ENCODE data around the gene FAM174A.
A peak's percentile ranks its signal among the peaks of the same experiment; 100 is the strongest.

The FAM174A gene

GRCh38 chr5:100516285-100516684 is 18.9 kb upstream of the FAM174A start:
- Histone ChIP-seq H2BK5ac (ENCODE audit: low read length) (no peak overlapping the region), H3K4me3 (ENCODE audit: low read length) (no peak overlapping the region), H4K5ac (ENCODE audit: low read length) (no peak overlapping the region), H3K9ac (ENCODE audit: low read length) (no peak overlapping the region), H2BK15ac (replicated peaks; ENCODE audit: low read depth) (no peak overlapping the region), H3K4me1 (ENCODE audit: control insufficient read depth, low read depth, low read length) (no peaks in the 10 kb centered on the region), H3K23ac (ENCODE audit: low read length) (no peak overlapping the region), H2BK120ac (ENCODE audit: low read depth, low read length) (no peak overlapping the region), H3K36me3 (ENCODE audit: control insufficient read depth, insufficient read depth, low read length) (no peaks in the 10 kb centered on the region), H2AK5ac (ENCODE audit: low read length) (no peak overlapping the region), H4K8ac (ENCODE audit: low read depth, low read length) (no peak overlapping the region), H3K79me2 (ENCODE audit: control insufficient read depth, insufficient read depth, low read length) (no peaks in the 10 kb centered on the region), H3K27me3 (ENCODE audit: insufficient read depth, low read length, poor library complexity) (no peaks in the 10 kb centered on the region), H3K4me2 (ENCODE audit: low read length) (no peak overlapping the region), H3K56ac (ENCODE audit: low read length) (no peak overlapping the region), H3K4ac (ENCODE audit: low read depth, low read length) (no peak overlapping the region), H3K79me1 (ENCODE audit: low read length) (no peaks in the 10 kb centered on the region), H3K18ac (ENCODE audit: low read length) (no peak overlapping the region), H3K27ac (ENCODE audit: low read depth, low read length) (no peak overlapping the region)
- no CpG with 5 or more reads among the region's 1 CpG for WGBS (ENCODE audit: extremely low coverage, insufficient coverage, low lambda C conversion rate)
- DNase-seq, result no peak

- Histone ChIP-seq H4K5ac (ENCODE audit: low read length) (no peak overlapping the region), H3K56ac (ENCODE audit: low read length) (no peak overlapping the region), H3K79me2 (ENCODE audit: control insufficient read depth, insufficient read depth, low read length) (no peaks in the 10 kb centered on the region), H3K4ac (ENCODE audit: low read depth, low read length) (no peak overlapping the region), H3K4me3 (ENCODE audit: low read length) (no peak overlapping the region), H3K27me3 (ENCODE audit: insufficient read depth, low read length, poor library complexity) (no peaks in the 10 kb centered on the region), H3K4me2 (ENCODE audit: low read length) (no peak overlapping the region), H2BK15ac (replicated peaks; ENCODE audit: low read depth) (no peak overlapping the region), H3K23ac (ENCODE audit: low read length) (no peak overlapping the region), H3K27ac (ENCODE audit: low read depth, low read length) (no peak overlapping the region), H3K4me1 (ENCODE audit: control insufficient read depth, low read depth, low read length) (no peaks in the 10 kb centered on the region), H2BK5ac (ENCODE audit: low read length) (no peak overlapping the region), H3K9ac (ENCODE audit: low read length) (no peak overlapping the region), H3K18ac (ENCODE audit: low read length) (no peak overlapping the region), H2AK5ac (ENCODE audit: low read length) (no peak overlapping the region), H3K79me1 (ENCODE audit: low read length) (no peaks in the 10 kb centered on the region), H3K36me3 (ENCODE audit: control insufficient read depth, insufficient read depth, low read length) (no peaks in the 10 kb centered on the region), H4K8ac (ENCODE audit: low read depth, low read length) (no peak overlapping the region), H2BK120ac (ENCODE audit: low read depth, low read length) (no peak overlapping the region)
- peak; percentile 15 for DNase-seq
- WGBS (ENCODE audit: extremely low coverage, insufficient coverage, low lambda C conversion rate), result no CpG with 5 or more reads among the region's 5 CpGs
Measured at GRCh38 chr5:100517301-100517974, 17.7 kb upstream of the FAM174A start.

GRCh38 chr5:100518377-100518776 is 16.8 kb upstream of the FAM174A start:
- H3K18ac ChIP-seq (ENCODE audit: low read length), result no peak overlapping the region
- DNase-seq, result no peak
- H3K79me1 ChIP-seq (ENCODE audit: low read length), result no peaks in the 10 kb centered on the region
- no peak overlapping the region for H4K8ac ChIP-seq (ENCODE audit: low read depth, low read length)
- no peak overlapping the region for H3K4me2 ChIP-seq (ENCODE audit: low read length)
- H3K4me3 ChIP-seq (ENCODE audit: low read length), result no peak overlapping the region
- H3K79me2 ChIP-seq (ENCODE audit: control insufficient read depth, insufficient read depth, low read length), result no peaks in the 10 kb centered on the region
- no peaks in the 10 kb centered on the region for H3K4me1 ChIP-seq (ENCODE audit: control insufficient read depth, low read depth, low read length)
- no peak overlapping the region for H2BK15ac ChIP-seq (replicated peaks; ENCODE audit: low read depth)
- H2BK120ac ChIP-seq (ENCODE audit: low read depth, low read length), result no peak overlapping the region
- no peak overlapping the region for H3K27ac ChIP-seq (ENCODE audit: low read depth, low read length)
- H2AK5ac ChIP-seq (ENCODE audit: low read length), result no peak overlapping the region
- H3K23ac ChIP-seq (ENCODE audit: low read length), result no peak overlapping the region
- H2BK5ac ChIP-seq (ENCODE audit: low read length), result no peak overlapping the region
- H3K56ac ChIP-seq (ENCODE audit: low read length), result no peak overlapping the region
- H3K9ac ChIP-seq (ENCODE audit: low read length), result no peak overlapping the region
- no peaks in the 10 kb centered on the region for H3K27me3 ChIP-seq (ENCODE audit: insufficient read depth, low read length, poor library complexity)
- no CpG with 5 or more reads among the region's 3 CpGs for WGBS (ENCODE audit: extremely low coverage, insufficient coverage, low lambda C conversion rate)
- no peak overlapping the region for H4K5ac ChIP-seq (ENCODE audit: low read length)
- H3K4ac ChIP-seq (ENCODE audit: low read depth, low read length), result no peak overlapping the region
- H3K36me3 ChIP-seq (ENCODE audit: control insufficient read depth, insufficient read depth, low read length), result no peaks in the 10 kb centered on the region

DNA sequence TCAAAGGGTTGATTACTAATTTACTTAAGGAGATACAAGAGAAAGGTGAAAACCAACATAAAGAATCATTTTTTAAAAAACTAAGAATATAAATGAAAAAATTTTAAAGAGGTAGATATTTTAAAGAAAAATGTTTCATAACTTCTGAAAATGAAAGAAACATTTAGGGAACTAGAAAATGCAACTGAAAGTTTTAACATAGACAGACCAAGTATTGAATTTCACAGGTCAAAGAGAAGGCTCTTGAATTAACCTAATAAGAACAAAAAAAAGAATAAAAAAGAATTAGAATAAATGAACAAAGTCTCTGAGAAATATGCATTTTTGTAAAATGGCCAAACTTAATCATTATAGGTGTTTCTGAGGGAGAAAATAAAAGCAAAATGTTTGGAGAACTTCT is 16.1 kb upstream of the FAM174A start:
- H3K4me2 ChIP-seq (ENCODE audit: low read length), result no peak overlapping the region
- no peak overlapping the region for H3K18ac ChIP-seq (ENCODE audit: low read length)
- H3K79me2 ChIP-seq (ENCODE audit: control insufficient read depth, insufficient read depth, low read length), result no peaks in the 10 kb centered on the region
- no peak overlapping the region for H3K4ac ChIP-seq (ENCODE audit: low read depth, low read length)
- H3K4me1 ChIP-seq (ENCODE audit: control insufficient read depth, low read depth, low read length), result no peaks in the 10 kb centered on the region
- no peak overlapping the region for H2BK5ac ChIP-seq (ENCODE audit: low read length)
- no peak overlapping the region for H2AK5ac ChIP-seq (ENCODE audit: low read length)
- H3K79me1 ChIP-seq (ENCODE audit: low read length), result no peaks in the 10 kb centered on the region
- H3K23ac ChIP-seq (ENCODE audit: low read length), result no peak overlapping the region
- H3K36me3 ChIP-seq (ENCODE audit: control insufficient read depth, insufficient read depth, low read length), result no peaks in the 10 kb centered on the region
- no peak overlapping the region for H3K56ac ChIP-seq (ENCODE audit: low read length)
- DNase-seq, result no peak
- no peak overlapping the region for H2BK120ac ChIP-seq (ENCODE audit: low read depth, low read length)
- no peak overlapping the region for H3K4me3 ChIP-seq (ENCODE audit: low read length)
- no peaks in the 10 kb centered on the region for H3K27me3 ChIP-seq (ENCODE audit: insufficient read depth, low read length, poor library complexity)
- H4K8ac ChIP-seq (ENCODE audit: low read depth, low read length), result no peak overlapping the region
- no peak overlapping the region for H4K5ac ChIP-seq (ENCODE audit: low read length)
- H3K9ac ChIP-seq (ENCODE audit: low read length), result no peak overlapping the region
- H3K27ac ChIP-seq (ENCODE audit: low read depth, low read length), result no peak overlapping the region
- no peak overlapping the region for H2BK15ac ChIP-seq (replicated peaks; ENCODE audit: low read depth)

DNA sequence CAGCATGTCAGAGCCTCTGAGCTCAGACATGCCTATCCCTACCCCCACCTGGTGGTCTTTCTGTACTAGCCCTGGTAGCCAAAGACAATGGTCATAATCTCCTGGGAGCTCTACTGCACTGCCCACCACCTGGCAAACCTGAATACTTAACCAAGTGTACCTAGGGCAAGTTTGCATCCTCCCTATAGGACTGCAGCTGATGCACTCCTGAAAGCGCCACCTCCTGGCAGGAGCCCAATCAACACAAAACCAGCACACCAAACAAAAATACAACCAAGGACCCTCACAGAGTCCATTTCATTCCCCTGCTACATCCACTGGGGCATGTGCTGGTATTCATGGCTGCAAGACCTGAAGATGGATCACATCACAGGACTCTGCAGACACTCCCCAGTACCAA is 14.8 kb upstream of the FAM174A start:
- WGBS (ENCODE audit: extremely low coverage, insufficient coverage, low lambda C conversion rate), result no CpG with 5 or more reads among the region's 1 CpG
- no peak overlapping the region for H3K23ac ChIP-seq (ENCODE audit: low read length)

DNA sequence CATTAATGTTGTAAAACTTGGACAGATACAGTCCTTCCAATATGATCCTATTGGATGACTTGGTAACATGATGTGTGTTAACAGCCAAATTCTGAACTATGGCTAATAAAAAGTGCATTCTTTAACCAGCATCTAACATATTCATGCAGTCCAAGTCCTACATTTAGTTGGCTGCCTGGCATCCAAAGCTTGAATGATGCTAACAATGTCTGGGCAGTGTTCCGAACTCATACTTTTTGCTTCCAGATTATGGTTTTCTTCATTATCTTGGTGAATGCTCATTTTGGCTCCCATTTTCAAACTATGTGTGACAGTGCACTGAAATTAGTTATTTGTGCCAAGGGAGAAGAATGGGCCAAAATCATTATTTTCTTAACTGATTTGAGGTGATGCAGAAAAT is 2.8 kb downstream of the FAM174A start:
- no peak overlapping the region for H3K4me2 ChIP-seq (ENCODE audit: low read length)
- no peak overlapping the region for H4K8ac ChIP-seq (ENCODE audit: low read depth, low read length)
- H3K4me1 ChIP-seq (ENCODE audit: control insufficient read depth, low read depth, low read length), result no peaks in the 10 kb centered on the region
- no peak overlapping the region for H2BK15ac ChIP-seq (replicated peaks; ENCODE audit: low read depth)
- H3K4ac ChIP-seq (ENCODE audit: low read depth, low read length), result no peak overlapping the region
- H2BK120ac ChIP-seq (ENCODE audit: low read depth, low read length), result no peak overlapping the region
- WGBS (ENCODE audit: extremely low coverage, insufficient coverage, low lambda C conversion rate), result no CpG with 5 or more reads among the region's 1 CpG
- H3K36me3 ChIP-seq (ENCODE audit: control insufficient read depth, insufficient read depth, low read length), result no peaks in the 10 kb centered on the region
- H3K56ac ChIP-seq (ENCODE audit: low read length), result no peak overlapping the region
- no peaks in the 10 kb centered on the region for H3K79me2 ChIP-seq (ENCODE audit: control insufficient read depth, insufficient read depth, low read length)
- H3K27ac ChIP-seq (ENCODE audit: low read depth, low read length), result no peak overlapping the region
- no peaks in the 10 kb centered on the region for H3K27me3 ChIP-seq (ENCODE audit: insufficient read depth, low read length, poor library complexity)
- H3K4me3 ChIP-seq (ENCODE audit: low read length), result no peak overlapping the region
- no peak overlapping the region for H3K18ac ChIP-seq (ENCODE audit: low read length)
- H3K9ac ChIP-seq (ENCODE audit: low read length), result no peak overlapping the region
- no peak for DNase-seq
- no peak overlapping the region for H3K23ac ChIP-seq (ENCODE audit: low read length)
- no peak overlapping the region for H2AK5ac ChIP-seq (ENCODE audit: low read length)
- no peaks in the 10 kb centered on the region for H3K79me1 ChIP-seq (ENCODE audit: low read length)
- no peak overlapping the region for H4K5ac ChIP-seq (ENCODE audit: low read length)
- no peak overlapping the region for H2BK5ac ChIP-seq (ENCODE audit: low read length)

More for the DNA sequence above, 14.8 kb upstream of the FAM174A start:
- peak; percentile 38 for DNase-seq
- Histone ChIP-seq H2BK15ac (replicated peaks; ENCODE audit: low read depth) (no peak overlapping the region), H3K4me1 (ENCODE audit: control insufficient read depth, low read depth, low read length) (no peaks in the 10 kb centered on the region), H3K36me3 (ENCODE audit: control insufficient read depth, insufficient read depth, low read length) (no peaks in the 10 kb centered on the region), H3K79me1 (ENCODE audit: low read length) (no peaks in the 10 kb centered on the region), H4K8ac (ENCODE audit: low read depth, low read length) (no peak overlapping the region), H3K9ac (ENCODE audit: low read length) (no peak overlapping the region), H3K4ac (ENCODE audit: low read depth, low read length) (no peak overlapping the region), H2AK5ac (ENCODE audit: low read length) (no peak overlapping the region), H3K4me3 (ENCODE audit: low read length) (no peak overlapping the region), H3K4me2 (ENCODE audit: low read length) (no peak overlapping the region), H4K5ac (ENCODE audit: low read length) (no peak overlapping the region), H3K27ac (ENCODE audit: low read depth, low read length) (no peak overlapping the region), H2BK5ac (ENCODE audit: low read length) (no peak overlapping the region), H3K56ac (ENCODE audit: low read length) (no peak overlapping the region), H3K18ac (ENCODE audit: low read length) (no peak overlapping the region), H3K79me2 (ENCODE audit: control insufficient read depth, insufficient read depth, low read length) (no peaks in the 10 kb centered on the region), H3K27me3 (ENCODE audit: insufficient read depth, low read length, poor library complexity) (no peaks in the 10 kb centered on the region), H2BK120ac (ENCODE audit: low read depth, low read length) (no peak overlapping the region)
